GM03348 (cell line): ENCODE results near the gene TMEM212.
"Not testable (repeated sequence)": the region's sequence is repeated elsewhere in the genome, so short reads cannot be mapped to it uniquely, and the experiment has no call there.

Experiments
- DNase-seq: peaks from one replicate; pipeline ENCODE4 v3.0.0; 2012; ENCODE audit warnings: low spot score

Gene TMEM212

DNA sequence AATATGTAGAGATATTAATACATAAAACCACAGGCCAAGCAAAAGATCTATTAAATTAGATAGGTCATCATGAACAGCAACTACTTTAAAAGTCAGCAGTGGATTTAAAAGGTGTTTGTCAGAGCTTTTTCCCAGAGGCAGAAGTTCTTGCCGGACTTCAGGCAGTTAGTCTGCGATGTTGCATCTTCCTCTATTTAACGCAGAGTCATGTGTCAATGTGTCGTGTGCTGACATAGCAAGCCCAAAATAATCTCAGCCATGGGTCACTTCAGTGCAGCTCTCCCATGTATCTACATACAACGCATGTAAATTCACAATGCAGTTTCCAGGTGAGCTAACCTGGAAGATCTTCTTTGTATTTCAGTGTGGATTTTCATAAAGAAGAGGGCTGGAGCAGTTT lies 8.0 kb upstream of the TMEM212 start:
- no peak for DNase-seq

- DNase-seq, result no peak
Observed at GRCh38 chr3:171835613-171836012, 7.5 kb upstream of the TMEM212 start.

- no peak for DNase-seq
Observed at GRCh38 chr3:171836855-171837254, 6.3 kb upstream of the TMEM212 start.

DNA sequence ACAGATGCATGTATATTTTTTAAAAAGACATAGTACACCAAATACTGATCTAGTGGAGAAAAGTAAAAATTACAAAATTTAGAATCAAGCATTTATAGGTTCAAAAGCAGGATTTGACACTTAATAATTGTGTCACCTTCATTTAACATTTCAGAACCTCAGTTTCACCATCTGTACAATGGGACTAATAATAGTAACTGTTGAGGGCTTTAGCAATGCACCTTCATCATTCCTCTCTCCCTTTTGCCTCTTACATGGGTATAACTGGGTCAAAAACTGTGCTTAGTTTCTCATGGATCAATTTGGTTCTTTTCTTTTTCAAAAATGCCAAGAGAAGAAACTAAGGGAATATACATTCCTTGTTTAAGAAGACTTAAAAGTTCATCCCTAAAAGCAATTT lies 5.5 kb upstream of the TMEM212 start:
- no peak for DNase-seq

- peak; percentile 65 for DNase-seq
Observed at GRCh38 chr3:171838218-171838720, 4.9 kb upstream of the TMEM212 start.

- no peak for DNase-seq
Observed at GRCh38 chr3:171839270-171839669, 3.9 kb upstream of the TMEM212 start.

- DNase-seq, result no peak
Observed at GRCh38 chr3:171840445-171840810, 2.7 kb upstream of the TMEM212 start.

DNA sequence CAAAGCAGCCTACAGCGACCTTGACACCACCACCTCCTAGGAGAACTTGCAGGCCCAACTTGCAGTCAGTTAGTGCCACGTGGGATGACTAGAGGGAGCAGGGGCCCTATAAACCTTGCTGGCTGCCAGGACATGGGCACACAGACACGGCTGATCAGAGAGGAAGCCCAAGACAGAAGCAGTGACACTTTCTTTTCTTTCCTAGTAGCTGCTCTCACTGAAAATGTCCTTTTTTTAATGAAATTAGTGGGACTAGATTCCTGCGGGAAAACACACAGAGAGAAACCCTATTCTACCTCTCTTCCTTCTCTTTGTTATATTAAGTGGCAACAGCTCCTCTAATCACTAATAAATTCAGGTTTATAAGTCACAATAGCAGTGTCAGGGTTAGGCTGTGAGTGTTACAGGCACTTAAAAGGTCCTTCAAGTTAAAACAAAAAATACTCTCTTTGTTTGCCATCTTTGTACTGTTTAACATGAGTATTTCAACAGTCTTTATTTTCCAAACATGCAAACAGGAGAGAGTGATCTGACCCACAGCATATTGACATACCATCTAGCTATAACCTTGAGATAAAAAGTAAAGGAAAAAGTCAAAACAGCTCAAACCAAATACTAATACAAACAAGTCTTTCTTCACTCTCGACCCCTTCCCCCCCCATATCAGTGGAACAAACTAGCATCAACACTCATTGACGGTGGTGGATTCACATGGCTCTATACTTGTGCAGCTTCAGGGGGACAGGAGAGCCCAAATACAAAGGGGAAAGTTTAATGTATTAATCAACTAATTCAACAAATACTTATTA lies 2.1 kb upstream of the TMEM212 start:
- no peak for DNase-seq

- DNase-seq, result peak; percentile 30
Observed at GRCh38 chr3:171841620-171842000, 1.5 kb upstream of the TMEM212 start.

DNA sequence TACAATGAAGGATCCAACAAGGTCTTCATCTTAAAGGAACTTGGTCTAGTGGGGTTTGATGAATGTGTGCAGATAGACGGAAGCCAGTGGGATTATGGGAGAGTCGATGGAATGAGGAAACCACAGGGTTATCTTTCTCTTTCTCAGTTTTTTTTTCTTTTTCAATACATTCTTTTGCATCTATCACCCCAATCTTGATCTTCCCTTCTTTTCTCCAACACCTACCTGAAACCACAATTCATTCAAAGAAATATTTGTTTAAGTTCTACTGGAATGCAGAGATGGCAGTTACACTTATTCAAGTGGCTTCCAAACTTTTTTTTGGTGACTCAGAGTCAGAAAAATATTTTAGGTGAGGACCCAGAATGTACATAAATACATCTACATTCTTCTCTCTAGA lies 1.7 kb downstream of the TMEM212 start:
- DNase-seq, result no peak

GRCh38 chr3:171845481-171846284 lies 2.5 kb downstream of the TMEM212 start:
- DNase-seq, result no peak

DNA sequence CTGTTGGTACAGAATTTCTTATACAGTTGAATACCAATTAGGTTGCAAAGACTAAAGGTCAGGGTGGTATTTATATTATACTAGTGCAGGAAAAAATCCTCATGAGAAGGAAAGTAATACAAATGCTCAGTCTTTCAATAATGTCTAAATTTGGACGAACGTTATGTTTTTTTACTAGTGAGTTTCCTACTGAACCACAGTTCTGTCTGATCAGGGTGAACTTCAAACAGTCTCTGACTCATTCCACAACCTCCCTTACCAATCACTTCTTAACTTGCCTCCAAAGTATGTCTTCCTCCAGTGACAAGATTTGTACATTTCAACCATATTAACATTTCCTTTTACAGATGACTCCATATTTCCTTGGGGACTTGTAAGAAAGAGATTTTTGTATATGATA lies 3.4 kb downstream of the TMEM212 start:
- peak; percentile 41 for DNase-seq

GRCh38 chr3:171847133-171847532 lies 4.0 kb downstream of the TMEM212 start:
- DNase-seq, result no peak

GRCh38 chr3:171847595-171848259 lies 4.6 kb downstream of the TMEM212 start:
- DNase-seq, result no peak

DNA sequence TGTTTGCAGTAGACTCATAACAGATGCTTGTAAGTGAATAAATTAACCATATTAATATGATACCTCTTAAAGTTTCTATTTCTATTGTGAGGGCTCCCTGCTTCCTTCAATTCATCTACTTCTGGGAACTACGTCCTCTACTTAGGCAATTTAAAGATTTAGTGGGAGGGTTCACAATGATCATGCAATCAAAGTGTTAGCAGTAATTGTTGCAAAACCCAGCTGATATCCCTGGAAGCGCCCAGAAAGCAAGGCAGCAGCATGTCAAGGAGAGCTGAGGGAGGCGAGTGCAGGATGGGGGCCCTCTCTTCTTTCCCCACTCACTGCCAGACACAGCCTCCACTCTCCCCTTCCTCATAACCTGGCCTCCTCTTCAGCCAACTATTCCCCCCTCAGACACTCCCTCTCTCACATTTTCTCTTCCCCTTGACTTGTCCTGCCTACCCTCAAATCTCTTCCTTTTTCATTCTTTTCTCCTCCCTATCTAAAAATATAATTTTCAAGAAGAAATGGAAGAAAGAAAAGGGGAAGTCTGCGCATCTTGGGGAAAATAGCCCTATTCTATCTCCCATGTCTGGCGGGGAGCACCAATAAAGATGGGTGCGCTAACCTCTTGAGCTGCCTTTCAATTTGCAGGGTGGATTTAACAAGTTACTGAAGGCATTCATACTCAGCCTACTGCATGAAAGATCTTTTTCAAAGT lies 6.6 kb downstream of the TMEM212 start:
- no peak for DNase-seq

GRCh38 chr3:171850320-171850959 lies 7.3 kb downstream of the TMEM212 start:
- no peak for DNase-seq

- no peak for DNase-seq
Observed at GRCh38 chr3:171850960-171851659, 8.0 kb downstream of the TMEM212 start.

- DNase-seq, result no peak
Observed at GRCh38 chr3:171851660-171852058, 8.5 kb downstream of the TMEM212 start.

DNA sequence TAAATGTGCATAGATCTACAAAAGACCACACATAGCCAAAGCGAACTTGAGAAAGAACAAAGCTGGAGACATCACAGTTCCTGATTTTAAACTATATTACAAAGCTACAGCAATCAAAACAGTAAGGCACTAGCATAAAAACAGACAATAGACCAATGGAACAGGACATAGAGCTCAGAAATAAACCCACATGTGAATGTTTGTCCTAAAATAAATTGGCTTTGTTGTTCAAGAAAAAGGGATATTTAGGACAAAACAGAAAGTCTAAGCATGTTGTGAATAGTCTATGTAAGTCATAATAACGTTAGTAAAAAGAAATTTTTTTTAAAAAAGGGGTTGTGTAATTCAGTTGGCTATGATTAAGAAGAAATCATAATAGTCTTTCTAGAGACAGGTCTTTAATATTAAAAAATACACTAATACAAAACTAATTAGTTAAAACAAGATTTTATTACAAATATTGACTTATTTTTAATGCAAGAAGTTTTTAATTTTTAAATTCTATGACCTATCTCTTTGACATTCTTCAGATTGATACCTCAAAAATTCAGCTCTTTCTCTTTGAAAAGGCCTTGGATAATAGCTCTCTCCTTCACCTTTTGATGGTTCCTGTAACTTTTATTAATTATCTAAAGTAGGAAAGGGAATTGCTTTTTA lies 11.6 kb downstream of the TMEM212 start:
- no peak for DNase-seq

DNA sequence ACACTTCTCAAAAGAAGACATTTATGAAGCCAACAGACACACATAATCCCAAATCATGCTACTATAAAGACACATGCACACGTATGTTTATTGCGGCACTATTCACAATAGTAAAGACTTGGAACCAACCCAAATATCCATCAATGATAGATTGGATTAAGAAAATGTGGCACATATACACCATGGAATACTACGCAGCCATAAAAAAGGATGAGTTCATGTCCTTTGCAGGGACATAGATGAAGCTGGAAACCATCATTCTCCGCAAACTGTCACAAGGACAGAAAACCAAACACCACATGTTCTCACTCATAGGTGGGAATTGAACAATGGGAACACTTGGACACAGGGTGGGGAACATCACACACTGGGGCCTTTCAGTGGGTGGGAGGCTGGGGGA lies 15.6 kb downstream of the TMEM212 start:
- not testable (repeated sequence) for DNase-seq
